GM18870 (cell line): ENCODE measurements around the gene NXPH3.

Source experiments
- ATAC-seq: cut with Tn5 transposase; IDR thresholded peaks from one replicate; pipeline ENCODE4 v1.9.1; 2021; ENCODE audit warnings: moderate library complexity; ENCODE audit not compliant: unreplicated experiment

The NXPH3 gene

GRCh38 chr17:49576088-49576916 is 631 bp downstream of the NXPH3 start:
- ATAC-seq, result no peak

- no peak for ATAC-seq
Observed at GRCh38 chr17:49576917-49577649, 1.4 kb downstream of the NXPH3 start.

GRCh38 chr17:49577650-49577934 is 1.9 kb downstream of the NXPH3 start:
- no peak for ATAC-seq

GRCh38 chr17:49577963-49578362 is 2.3 kb downstream of the NXPH3 start:
- no peak for ATAC-seq

- no peak for ATAC-seq
Observed at GRCh38 chr17:49578414-49578813, 2.7 kb downstream of the NXPH3 start.

GRCh38 chr17:49578952-49579500 is 3.4 kb downstream of the NXPH3 start:
- ATAC-seq, result no peak

- ATAC-seq, result no peak
Observed at GRCh38 chr17:49579522-49579921, 3.9 kb downstream of the NXPH3 start.

GRCh38 chr17:49580055-49580721 is 4.5 kb downstream of the NXPH3 start:
- no peak for ATAC-seq

- ATAC-seq, result no peak
Observed at GRCh38 chr17:49580981-49581647, 5.4 kb downstream of the NXPH3 start.

GRCh38 chr17:49581648-49581998 is 6.0 kb downstream of the NXPH3 start:
- no peak for ATAC-seq

GRCh38 chr17:49582055-49582722 is 6.5 kb downstream of the NXPH3 start:
- no peak for ATAC-seq

GRCh38 chr17:49582789-49583188 is 7.1 kb downstream of the NXPH3 start:
- no peak for ATAC-seq

- ATAC-seq, result no peak
Observed at GRCh38 chr17:49583226-49583625, 7.6 kb downstream of the NXPH3 start.

GRCh38 chr17:49583889-49584288 is 8.2 kb downstream of the NXPH3 start:
- no peak for ATAC-seq

- no peak for ATAC-seq
Observed at GRCh38 chr17:49585422-49586027, 9.9 kb downstream of the NXPH3 start.

- no peak for ATAC-seq
Observed at GRCh38 chr17:49587366-49588073, 11.8 kb downstream of the NXPH3 start.

GRCh38 chr17:49588312-49588711 is 12.6 kb downstream of the NXPH3 start:
- ATAC-seq, result no peak

GRCh38 chr17:49588726-49589576 is 13.3 kb downstream of the NXPH3 start:
- no peak for ATAC-seq

GRCh38 chr17:49589577-49589927 is 13.9 kb downstream of the NXPH3 start:
- ATAC-seq, result no peak
